Hepatocyte (in vitro differentiated cells): ENCODE results near the gene TBC1D4.
"Not testable (repeated sequence)": the region's sequence is repeated elsewhere in the genome, so short reads cannot be mapped to it uniquely, and the experiment has no call there.

ENCODE experiments used
- CTCF ChIP-seq: fragments of 200-600 bp; sonication (generic); IDR thresholded peaks from 2 replicates; pipeline ENCODE4 v1.5.1; 2016; ENCODE audit warnings: antibody characterized with exemption, mild to moderate bottlenecking; ENCODE audit not compliant: poor library complexity
- EZH2 ChIP-seq: fragments of 200-600 bp; sonication (generic); IDR thresholded peaks from 2 replicates; pipeline ENCODE4 v1.6.1; 2016; ENCODE audit warnings: antibody characterized with exemption, mild to moderate bottlenecking, borderline replicate concordance

DNA sequence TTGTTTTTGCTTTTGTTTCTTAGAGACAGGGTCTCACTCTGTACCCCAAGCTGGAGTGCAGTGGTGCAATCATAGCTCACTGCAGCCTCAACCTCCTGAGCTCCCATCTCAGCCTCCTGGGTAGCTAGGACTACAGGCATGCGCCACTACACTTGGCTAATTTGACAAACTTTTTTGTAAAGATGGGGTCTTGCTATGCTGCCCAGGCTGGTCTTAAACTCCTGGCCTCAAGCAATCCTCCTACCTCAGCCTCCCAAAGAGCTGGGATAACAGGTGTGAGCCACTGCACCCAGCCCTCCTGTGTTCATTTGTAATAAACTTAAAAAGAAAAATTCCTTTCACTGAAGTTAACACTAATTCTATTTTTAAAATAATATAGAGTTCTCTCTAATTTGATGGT lies 175.0 kb downstream of the TBC1D4 start:
- TF ChIP-seq EZH2, CTCF: not testable (repeated sequence)
